ENCODE data around the gene ZCCHC7.
A peak's percentile ranks its signal among the peaks of the same experiment; 100 is the strongest.
"Not testable (repeated sequence)": the region's sequence is repeated elsewhere in the genome, so short reads cannot be mapped to it uniquely, and the experiment has no call there.

The ZCCHC7 gene

DNA sequence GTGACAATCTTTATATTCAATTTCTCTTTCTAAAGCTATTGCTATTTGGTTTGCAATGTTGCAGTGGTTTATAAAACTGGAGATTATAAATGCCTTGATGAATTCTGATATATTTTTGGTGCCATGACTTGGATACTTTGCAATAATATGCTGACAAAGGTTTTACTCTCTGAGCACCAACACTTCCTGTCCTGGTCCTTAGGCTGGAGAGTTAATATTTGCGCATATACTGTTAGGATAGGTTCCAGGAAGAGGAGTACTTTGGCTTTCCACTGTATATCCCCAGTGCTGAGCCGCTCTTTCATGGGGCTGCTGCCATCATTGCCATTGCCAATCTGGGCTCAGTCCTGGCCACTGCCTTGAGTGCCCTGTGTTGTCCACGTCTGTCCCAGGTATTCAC lies 139.6 kb downstream of the ZCCHC7 start:
- DNase-seq, result no peak

DNA sequence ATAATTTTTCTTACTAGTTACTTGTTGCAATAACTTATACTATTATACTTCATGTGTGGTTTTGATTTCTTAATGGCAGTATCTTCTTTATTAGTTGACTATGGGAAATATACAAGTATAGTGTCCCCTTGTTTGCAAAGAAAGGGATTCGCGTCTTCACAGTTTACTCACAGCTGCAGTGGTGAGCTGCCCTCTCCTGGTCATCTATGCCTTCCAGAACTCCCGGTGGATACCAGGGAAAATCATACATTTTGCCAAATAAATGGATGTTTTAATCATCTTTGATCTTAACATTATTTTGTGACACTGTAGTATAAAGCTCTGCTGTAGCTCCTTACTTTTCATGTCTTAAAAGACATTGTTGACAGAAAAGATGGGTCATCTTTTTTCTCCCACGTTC lies 142.0 kb downstream of the ZCCHC7 start:
- no peak for DNase-seq

DNA sequence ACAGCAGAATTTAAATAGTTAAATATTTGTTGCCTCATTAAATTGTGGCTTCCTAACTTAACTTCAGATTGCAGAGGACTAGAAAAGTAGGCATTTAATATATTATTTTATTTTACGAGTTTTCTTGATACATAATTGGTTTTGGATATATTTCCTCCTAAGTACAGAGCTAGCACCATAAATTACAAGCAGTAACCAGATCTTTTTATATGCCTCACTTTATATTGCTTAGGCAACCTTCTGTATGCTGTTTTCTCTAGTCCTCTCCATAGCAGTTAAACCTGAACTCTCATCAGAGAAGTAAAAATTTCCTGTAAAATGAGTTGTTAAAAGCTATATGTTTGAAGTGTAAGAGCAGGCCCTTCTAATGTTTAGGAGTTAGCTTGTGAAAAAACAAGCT lies 144.2 kb downstream of the ZCCHC7 start:
- no peak for DNase-seq

DNA sequence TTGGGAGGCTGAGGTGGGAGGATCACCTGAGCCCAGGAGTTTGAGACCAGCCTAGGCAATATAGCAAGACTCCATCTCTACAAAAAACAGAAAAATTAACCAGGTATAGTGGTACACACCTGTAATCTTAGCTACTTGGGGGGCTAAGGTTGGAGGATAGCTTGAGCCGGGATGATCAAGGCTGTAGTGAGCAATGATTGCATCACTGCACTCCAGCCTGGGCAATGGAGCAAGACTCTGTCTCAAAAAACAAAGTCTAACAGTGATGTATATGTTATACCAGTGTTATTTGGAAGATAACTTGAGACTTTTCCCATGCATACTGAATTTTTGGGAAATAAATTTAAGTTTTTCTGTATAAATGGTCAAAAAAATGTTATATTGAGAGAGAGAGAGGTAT lies 146.3 kb downstream of the ZCCHC7 start:
- no peak for DNase-seq

DNA sequence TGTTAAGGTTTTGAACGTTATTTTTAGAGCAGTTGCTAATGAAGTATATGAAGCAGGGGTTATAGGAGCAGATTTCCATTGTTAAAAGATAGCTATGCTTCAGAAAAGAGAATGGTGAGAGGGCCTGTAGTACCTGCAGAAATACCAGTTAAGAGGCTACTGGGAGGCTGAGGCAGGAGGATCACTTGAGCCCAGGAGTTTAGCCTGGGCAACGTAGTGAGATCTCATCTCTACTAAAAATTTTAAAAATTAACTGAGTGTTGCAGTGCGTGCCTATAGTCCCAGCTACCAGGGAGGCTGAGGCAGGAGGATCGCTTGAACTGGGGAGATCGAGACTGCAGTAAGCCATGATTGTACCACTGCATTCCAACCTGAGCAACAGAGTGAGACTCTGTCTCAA lies 148.8 kb downstream of the ZCCHC7 start:
- no peak for DNase-seq

DNA sequence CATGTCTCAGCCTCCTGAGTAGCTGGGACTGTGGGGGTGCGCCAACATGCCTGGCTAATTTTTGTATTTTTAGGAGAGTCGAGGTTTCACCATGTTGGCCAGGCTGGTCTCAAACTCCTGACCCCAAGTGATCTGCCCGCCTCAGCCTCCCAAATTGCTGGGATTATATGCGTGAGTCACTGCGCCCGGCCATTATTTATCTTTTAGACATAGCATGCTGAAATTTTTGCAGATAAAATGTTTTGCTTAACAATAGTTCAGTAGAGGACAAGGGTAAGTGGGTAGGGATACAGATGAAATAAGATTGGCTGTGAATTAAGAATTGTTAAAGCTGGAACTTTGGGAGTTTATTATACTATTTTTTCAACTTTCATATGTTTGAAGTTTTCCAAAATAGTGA lies 151.3 kb downstream of the ZCCHC7 start:
- no peak for DNase-seq

DNA sequence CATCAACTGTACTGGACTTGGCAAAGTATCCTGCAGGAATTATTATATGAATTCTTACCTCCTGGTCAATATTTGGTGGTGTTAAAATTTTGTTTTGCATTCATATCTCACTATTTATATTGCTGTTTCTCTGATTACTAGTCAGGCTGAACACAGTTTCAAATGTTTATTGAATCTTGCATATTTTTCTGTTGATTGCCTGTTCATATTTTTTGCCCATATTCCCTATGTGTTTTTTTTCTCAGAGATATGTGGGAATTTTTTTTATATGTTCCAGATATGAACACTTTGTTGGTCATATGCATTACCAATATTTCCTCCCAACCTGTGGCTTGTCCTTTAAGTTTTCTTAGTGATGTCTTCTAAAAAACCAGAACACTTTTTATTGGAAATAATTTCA lies 153.2 kb downstream of the ZCCHC7 start:
- DNase-seq, result no peak

DNA sequence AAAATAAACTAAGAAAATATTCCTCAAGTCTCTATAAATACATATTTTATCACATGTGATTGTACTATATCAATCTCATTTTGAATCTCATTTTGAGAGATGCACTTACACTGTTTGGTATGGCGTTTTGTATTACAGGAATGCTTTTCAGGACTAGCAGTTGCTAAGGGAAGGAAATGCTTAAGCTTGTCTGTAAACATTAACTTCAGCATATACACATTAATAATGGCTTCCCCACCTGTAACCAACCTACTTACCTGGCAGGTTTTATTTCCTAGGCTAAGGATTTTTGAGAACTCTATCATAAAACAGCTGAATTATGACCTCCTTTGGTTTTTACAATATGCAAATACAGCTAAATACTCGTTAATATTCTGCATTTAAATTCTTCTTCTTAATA lies 161.2 kb downstream of the ZCCHC7 start:
- no peak for DNase-seq

DNA sequence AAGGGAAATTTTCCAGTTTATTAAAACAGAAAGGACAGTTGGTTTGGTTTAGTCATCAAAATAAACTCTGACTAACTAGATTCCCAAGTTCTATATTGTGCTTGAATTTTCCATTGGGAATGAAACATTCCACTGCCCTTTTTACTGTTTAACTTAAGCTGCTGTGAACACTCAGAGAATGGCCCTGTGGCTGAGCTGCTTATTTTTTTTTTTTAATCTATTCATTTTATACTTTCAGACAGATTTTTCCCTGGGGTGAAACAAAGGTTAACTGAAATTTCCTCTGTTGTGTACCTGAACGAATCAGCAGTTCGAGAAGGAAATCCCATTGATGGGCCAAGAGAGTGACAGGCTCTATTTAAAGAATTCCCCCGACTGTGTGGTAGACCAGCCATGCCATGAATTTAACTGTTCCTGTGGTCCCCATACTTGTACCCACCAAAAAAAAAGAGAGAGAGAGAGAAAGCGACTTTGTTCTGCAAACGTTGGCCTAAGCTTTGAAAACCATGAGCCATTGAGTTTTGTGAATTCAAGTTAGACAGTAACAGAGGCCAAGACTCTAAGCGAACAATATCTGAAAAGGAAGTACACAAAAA lies 163.5 kb downstream of the ZCCHC7 start:
- DNase-seq, result no peak

DNA sequence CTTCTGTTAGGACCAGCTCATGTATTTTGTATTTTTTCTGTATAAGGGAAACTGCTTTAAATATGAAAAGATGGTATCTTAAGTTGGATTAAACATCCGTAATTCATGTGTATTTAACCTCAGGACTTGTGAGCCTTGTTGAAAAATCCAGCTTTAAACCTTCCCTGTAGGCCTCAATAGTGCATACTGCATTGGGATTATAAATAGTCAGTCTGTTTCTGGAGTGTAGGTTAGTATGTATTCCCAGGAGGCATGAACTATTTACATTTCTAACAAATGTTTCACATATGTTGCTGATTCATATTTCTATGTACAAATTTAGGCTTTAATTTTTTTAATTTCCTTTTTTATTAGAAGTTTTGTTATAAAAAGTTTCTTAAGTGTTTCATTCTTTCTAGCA lies 164.3 kb downstream of the ZCCHC7 start:
- no peak for DNase-seq

DNA sequence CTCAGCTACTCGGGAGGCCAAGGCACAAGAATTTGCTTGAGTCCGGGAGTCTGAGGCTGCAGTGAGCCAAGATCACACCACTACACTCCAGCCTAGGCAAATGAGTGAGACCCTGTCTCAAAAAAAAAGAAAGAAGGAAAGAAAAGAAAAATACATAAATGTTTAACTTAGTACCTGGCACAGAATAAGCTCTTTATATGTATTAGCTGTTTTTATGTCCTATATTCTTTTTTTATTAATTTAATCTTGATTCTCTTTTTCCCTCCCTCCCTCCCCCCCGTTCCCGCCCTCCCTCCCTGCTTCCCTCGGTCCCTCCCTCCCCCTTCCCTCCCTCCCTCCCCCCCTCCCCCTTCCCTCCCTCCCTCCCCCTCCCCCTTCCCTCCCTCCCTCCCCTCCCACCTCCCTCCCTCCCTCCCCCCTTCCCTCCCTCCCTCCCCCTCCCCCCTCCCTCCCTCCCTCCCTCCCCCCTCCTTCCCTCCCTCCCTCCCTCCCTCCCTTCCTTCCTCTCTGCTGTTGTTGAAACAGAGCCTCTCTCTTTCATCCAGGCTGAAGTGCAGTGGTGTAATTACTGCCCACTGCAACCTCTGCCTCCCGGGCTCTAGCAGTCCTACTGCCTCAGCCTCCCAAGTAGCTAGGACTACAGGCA lies 166.3 kb downstream of the ZCCHC7 start:
- DNase-seq, result no peak

DNA sequence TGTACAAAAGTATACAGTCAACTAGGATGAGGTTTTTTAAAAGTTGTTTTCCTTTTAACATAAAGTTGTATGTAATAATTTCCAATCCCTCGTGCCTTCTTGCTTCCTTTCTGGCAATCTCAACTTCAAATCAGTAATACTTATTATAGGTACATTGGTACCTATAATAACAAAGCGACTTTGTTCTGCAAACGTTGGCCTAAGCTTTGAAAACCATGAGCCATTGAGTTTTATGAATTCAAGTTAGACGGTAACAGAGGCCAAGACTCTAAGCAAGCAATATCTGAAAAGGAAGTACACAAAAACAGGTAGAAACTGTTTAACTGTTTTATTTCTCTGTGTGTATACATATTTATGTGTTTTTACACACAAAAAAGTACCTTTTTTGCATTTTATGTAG lies 166.9 kb downstream of the ZCCHC7 start:
- no peak for DNase-seq

DNA sequence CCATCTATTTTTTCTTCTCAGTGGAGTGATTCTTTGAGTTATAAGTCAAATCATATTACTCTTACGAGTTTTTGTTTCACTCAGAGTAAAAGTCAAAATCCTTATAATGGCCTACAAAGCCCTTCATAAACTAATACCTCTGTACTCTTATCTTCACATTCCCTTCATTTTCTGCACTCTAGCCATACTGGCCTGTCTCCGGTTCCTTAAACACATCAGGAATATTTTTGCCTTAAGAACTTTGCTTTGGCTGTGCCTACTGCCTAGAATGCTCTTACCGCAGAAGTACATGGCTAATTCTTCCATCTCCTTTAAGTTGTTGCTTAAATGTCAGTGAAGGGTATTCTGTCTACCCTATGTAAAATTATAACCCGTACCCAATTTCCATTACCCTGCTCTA lies 169.3 kb downstream of the ZCCHC7 start:
- DNase-seq, result no peak

DNA sequence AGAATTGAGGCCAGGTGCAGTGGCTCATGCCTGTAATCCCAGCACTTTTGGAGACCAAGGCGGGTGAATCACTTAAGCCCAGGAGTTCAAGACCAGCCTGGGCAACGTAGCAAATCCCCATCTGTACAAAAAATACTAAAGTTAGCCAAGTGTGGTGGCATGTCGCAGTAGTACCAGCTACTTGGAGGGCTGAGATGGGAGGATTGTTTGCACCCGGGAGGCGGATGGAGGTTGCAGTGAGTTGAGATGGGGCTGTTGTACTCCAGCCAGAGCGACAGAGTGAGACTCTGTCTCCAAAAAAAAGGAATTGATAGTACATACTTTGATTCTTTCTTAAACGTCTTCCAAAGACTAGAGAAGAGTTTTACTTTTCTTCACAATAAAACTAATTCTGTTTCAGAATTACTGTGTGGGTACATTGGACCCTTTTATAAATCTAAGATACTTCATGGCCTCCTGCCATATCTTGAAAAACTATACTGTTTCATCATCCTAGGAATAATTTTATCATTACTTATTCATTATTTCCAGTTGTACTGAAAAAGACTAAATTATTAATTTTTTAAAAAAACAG lies 170.1 kb downstream of the ZCCHC7 start:
- DNase-seq, result no peak

DNA sequence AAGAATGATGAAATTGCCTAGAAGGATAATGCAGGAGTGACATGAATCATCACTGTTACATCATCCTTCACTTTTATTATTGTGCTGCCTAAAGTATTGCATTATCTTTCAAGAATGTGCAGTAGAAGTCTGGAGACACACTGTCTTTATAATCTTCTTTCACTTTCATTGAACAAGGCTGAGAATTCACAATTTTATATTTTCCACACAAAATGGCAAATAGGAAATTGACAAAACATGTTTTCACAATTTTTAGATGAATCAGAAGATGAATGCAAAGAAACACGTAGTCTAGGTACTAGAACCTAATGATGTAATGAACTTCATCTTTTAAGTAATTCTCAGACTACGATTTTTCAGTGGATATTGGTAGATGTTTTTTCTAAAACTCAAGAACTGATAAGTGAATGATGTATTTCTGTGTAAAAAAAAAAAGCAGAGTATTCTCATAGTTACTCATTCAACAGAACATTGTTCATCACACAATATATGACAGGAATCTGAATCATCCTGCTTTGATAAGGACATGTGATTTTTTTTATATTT lies 170.6 kb downstream of the ZCCHC7 start:
- DNase-seq, result peak; percentile 11

DNA sequence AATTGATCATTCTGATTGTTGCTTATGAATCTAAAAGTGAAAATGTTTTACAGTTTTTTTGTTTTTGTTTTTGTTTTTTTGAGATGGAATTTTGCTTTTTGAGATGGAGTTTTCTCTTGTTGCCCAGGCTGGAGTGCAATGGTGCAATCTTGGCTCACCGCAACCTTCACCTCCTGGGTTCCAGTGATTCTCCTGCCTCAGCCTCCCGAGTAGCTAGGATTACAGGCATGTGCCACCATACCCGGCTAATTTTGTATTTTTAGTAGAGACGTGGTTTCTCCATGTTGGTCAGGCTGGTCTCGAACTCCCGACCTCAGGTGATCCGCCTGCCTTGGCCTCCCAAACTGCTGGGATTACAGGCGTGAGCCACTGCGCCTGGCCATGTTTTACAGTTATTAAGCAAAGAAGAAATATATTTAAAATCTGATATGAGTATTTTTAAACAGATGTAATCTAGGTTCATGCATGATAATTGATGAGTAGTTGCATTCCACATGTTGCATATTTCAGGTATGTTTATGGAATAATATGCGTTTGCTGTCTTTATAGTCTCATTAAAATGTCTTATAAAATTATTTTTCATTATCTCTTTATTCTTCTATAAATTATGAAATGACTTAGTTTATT lies 171.4 kb downstream of the ZCCHC7 start:
- not testable (repeated sequence) for DNase-seq

DNA sequence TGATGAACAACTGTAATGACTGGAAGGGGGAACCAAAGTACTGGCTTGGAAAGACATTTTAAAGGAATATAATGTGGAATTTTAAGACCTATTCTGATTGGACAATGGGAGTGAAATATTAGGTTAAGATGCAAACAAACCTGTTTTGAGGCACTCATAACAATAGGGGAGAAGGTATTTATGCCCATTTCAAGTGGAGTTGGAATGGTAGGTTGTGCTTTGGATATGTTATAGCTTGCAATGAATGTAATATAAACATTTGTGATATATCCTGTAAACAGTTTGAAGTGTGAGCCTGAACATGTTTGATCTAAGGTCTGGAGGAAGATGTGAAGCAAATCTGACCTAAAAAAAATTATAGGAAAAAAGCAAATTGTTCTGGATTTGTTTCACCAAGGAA lies 172.5 kb downstream of the ZCCHC7 start:
- DNase-seq, result no peak

DNA sequence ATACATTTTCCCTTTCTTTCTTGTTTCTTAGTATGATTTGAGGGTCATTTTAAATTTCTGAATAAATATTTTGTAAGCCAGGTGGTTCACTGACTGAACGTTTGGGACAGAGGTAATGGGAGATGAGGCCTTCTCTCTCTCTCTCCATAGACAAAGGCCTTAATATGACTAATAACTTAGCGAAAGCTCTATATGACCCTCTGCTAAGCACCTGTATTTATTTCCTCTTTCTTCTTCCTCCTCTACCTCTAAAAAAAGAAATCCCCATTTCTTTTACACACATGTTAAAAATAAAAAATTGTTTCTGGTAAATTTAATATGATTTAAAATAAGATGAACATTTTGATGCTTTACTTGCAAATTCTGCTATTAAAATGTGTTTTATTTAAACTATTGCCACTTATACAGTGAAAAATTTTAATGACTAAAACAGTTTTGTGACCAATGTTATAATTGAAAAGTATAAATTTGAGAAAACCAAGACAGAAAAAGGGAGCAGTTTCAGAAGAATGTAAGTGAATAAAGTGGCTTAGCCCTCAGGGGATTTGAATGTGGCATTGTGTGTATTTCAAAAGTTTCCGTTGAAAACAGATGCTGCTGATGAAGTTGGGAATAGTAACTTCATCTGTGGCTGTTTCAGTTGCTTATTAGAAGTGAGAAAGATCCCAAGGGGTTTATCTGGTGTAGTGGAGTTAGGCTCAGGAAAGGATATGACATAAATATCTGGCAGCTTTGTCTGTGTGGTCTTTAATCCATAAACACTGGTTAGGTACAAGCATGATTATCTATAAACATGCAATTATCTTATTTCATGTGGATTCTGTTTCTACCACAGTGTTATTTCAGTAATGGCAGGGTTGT lies 173.5 kb downstream of the ZCCHC7 start:
- DNase-seq, result peak; percentile 32

DNA sequence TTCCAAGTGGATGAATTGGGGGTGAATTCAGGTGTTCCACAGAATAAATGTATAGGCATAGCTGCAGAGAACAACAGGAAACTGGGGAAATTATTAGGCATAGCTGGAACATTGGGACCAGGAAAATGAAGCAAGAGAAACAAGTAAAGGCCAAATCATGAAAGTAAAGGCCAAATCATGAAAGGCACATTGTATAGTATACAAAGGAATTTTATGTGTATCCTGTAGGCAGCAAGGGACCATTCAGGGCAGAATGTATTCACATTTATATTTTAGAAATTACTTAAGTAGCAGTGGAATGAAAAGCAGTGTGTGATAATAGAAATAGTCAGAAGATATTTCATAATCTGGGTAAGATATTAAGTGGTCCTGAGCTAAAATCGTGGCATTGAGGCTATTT lies 174.8 kb downstream of the ZCCHC7 start:
- no peak for DNase-seq

DNA sequence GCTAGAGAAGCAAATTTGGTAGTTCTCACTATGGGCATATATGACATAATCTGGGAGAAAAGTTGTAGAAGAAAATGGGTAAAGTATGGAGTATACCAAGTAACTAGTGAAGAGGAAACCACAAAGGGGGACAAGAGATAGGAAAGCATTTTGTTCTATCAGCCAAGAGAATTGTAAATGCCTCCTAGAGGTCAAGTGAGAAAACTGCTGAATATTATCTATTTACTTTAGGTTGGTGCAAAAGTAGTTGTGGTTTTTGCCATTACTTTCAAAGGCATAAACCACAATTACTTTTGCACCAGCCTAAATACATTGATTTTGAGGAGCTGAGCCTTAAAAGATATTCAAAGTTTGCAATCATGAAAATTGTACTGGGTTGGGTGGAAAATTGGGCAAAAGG lies 175.4 kb downstream of the ZCCHC7 start:
- peak; percentile 68 for DNase-seq

DNA sequence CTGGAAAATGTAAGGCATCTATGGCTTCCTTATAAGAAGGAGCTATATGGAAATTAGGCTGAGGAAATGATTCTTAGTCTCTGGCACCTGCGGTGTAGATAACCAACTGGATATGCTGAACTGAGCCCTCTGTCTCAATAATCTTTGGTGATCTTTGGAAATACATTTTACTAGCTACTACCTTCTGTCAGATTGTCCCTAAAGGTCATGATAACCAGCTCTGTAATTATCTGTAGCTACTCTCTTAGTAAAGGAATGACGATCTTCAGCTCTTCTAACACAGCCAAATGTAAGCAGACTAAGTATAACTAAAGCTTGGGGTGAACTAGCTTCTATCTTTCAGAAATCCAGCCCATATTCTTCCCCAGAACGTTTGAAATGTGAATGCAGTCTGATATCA lies 177.2 kb downstream of the ZCCHC7 start:
- no peak for DNase-seq

DNA sequence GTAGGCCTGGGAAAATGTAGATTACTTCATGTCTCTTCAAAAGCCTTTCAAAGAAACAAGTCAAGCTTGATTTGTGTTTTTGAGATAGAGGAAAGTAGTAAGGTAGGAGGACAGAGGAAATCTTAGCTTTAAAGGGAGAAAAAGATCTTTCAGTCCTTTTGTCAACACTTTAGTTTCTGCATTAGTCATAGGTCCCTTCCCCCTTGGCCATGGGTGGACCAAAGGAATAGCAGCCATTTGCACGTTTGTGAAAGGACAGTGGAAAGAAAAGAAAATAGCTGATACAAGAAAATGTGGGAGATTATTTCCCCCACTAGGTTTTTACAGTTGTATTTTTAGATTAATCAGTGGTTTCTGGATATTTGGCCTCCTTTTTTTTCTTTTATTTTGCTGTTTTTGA lies 180.2 kb downstream of the ZCCHC7 start:
- peak; percentile 29 for DNase-seq

Data from hematopoietic multipotent progenitor cell treated with erythropoietin and hydrocortisone succinate and interleukin-3 and kit ligand, for 8 days (in vitro differentiated cells).